HEK293T (cell line): ENCODE measurements around the gene BACE1-AS.
A peak's percentile ranks its signal among the peaks of the same experiment; 100 is the strongest.
"Not testable (repeated sequence)": the region's sequence is repeated elsewhere in the genome, so short reads cannot be mapped to it uniquely, and the experiment has no call there.

ENCODE experiments used
- CTCF ChIA-PET: fragments of 350-600 bp; formaldehyde crosslinking; extraction: SDS; loops from one replicate; lab custom pipeline; 2021; ENCODE audit warnings: antibody characterized with exemption, inconsistent platforms; lab: Yijun Ruan, JAX
- POLR2A ChIA-PET: fragments of 350-600 bp; formaldehyde crosslinking; extraction: SDS; loops from one replicate; lab custom pipeline; 2020; ENCODE audit warnings: antibody characterized with exemption, inconsistent platforms; lab: Yijun Ruan, JAX
- DNase-seq: peaks from one replicate; pipeline ENCODE4 v3.0.0; 2012; ENCODE audit warnings: mixed read lengths; ENCODE audit errors: extremely low spot score
- ARNT ChIP-seq: fragments of 450-650 bp; IDR thresholded peaks from 2 replicates; pipeline ENCODE4 v1.6.1; 2017; ENCODE audit warnings: mild to moderate bottlenecking
- BHLHE40 ChIP-seq: fragments of 450-650 bp; IDR thresholded peaks from 2 replicates; pipeline ENCODE4 v1.6.1; 2016; ENCODE audit warnings: mild to moderate bottlenecking, moderate library complexity, borderline replicate concordance
- CTBP1 ChIP-seq: fragments of 450-650 bp; IDR thresholded peaks from 2 replicates; pipeline ENCODE4 v1.6.1; 2016; ENCODE audit warnings: borderline replicate concordance
- ELF4 ChIP-seq: fragments of 450-650 bp; IDR thresholded peaks from 2 replicates; pipeline ENCODE4 v1.6.1; 2017; ENCODE audit warnings: antibody characterized with exemption
- FOXA1 ChIP-seq: fragments of 450-650 bp; IDR thresholded peaks from 2 replicates; pipeline ENCODE4 v1.6.1; 2016; ENCODE audit warnings: mild to moderate bottlenecking
- FOXK2 ChIP-seq: fragments of 450-650 bp; IDR thresholded peaks from 2 replicates; pipeline ENCODE4 v1.6.1; 2016; ENCODE audit warnings: mild to moderate bottlenecking
- FOXM1 ChIP-seq: fragments of 450-650 bp; IDR thresholded peaks from 2 replicates; pipeline ENCODE4 v1.6.1; 2017; ENCODE audit warnings: mild to moderate bottlenecking, borderline replicate concordance
- HDGF ChIP-seq: fragments of 450-650 bp; IDR thresholded peaks from 2 replicates; pipeline ENCODE4 v1.6.1; 2017; ENCODE audit warnings: antibody characterized with exemption, borderline replicate concordance
- L3MBTL2 ChIP-seq: fragments of 450-650 bp; conservative IDR thresholded peaks from 2 replicates; pipeline ENCODE4 v1.6.1; 2016; ENCODE audit warnings: mild to moderate bottlenecking
- LEF1 ChIP-seq: fragments of 450-650 bp; IDR thresholded peaks from 2 replicates; pipeline ENCODE4 v1.6.1; 2017; ENCODE audit warnings: mild to moderate bottlenecking, borderline replicate concordance
- NFRKB ChIP-seq: fragments of 450-650 bp; IDR thresholded peaks from 2 replicates; pipeline ENCODE4 v1.6.1; 2016; ENCODE audit warnings: mild to moderate bottlenecking, moderate library complexity
- PKNOX1 ChIP-seq: fragments of 450-650 bp; IDR thresholded peaks from 2 replicates; pipeline ENCODE4 v1.6.1; 2016
- SP1 ChIP-seq: fragments of 450-650 bp; IDR thresholded peaks from 2 replicates; pipeline ENCODE4 v1.6.1; 2017
- SUZ12 ChIP-seq: fragments of 450-650 bp; IDR thresholded peaks from 2 replicates; pipeline ENCODE4 v1.6.1; 2016; ENCODE audit warnings: mild to moderate bottlenecking
- TARDBP ChIP-seq: fragments of 450-650 bp; IDR thresholded peaks from 2 replicates; pipeline ENCODE4 v1.6.1; 2016
- ZNF384 ChIP-seq: fragments of 450-650 bp; IDR thresholded peaks from 2 replicates; pipeline ENCODE4 v1.6.1; 2016

Gene BACE1-AS

GRCh38 chr11:117316197-117316961 is 25.2 kb downstream of the BACE1-AS start, which contains the start of gene BACE1:
Gene BACE1, minus strand, starts transcription at chr11:117316256. Its CDS starts 461 bp downstream, at chr11:117315795.
- DNase-seq: peak; percentile 91
- TF ChIP-seq ELF4 (0 out of 2 replicates have a peak, but pooled peaks have one; percentile 25), L3MBTL2 (no peak), PKNOX1 (peak; percentile 64)
- ChIA-PET POLR2A (interaction anchor here (1.2 to 2.4 kb wide), 2 partner anchors 11 to 20 kb away, joined by 3 to 16 read pairs; partner anchors contain the start of gene CEP164), CTCF (interaction anchor here (1.2 kb wide), 1 partner anchor 20 kb away, joined by 3 read pairs; no protein-coding TSS in a partner anchor)

GRCh38 chr11:117318738-117319137 is 27.6 kb downstream of the BACE1-AS start:
- TF ChIP-seq SUZ12 (no peak), ARNT (no peak), SP1 (no peak), CTBP1 (no peak), HDGF (no peak), ZNF384 (no peak)
- ChIA-PET POLR2A (interaction anchor here (1.3 kb wide), 1 partner anchor 9 kb away, joined by 4 read pairs; the partner anchor contains the start of gene CEP164), CTCF (interaction anchor here (0.7 kb wide), 1 partner anchor 9 kb away, joined by 7 read pairs; the partner anchor contains the start of gene CEP164)
- DNase-seq: no peak

- DNase-seq: no peak
- CTCF ChIA-PET: interaction anchor here (0.7 kb wide), 1 partner anchor 9 kb away, joined by 7 read pairs; the partner anchor contains the start of gene CEP164
- POLR2A ChIA-PET: interaction anchor here (1.3 kb wide), 1 partner anchor 8 kb away, joined by 4 read pairs; the partner anchor contains the start of gene CEP164
- no peak for TF ChIP-seq SUZ12
- TF ChIP-seq FOXA1: no peak
- TF ChIP-seq SP1: no peak
- no peak for TF ChIP-seq FOXK2
- no peak for TF ChIP-seq TARDBP
- TF ChIP-seq NFRKB: no peak
- TF ChIP-seq ELF4: no peak
- TF ChIP-seq CTBP1: no peak
- no peak for TF ChIP-seq LEF1
- no peak for TF ChIP-seq PKNOX1
- TF ChIP-seq ARNT: no peak
- no peak for TF ChIP-seq BHLHE40
- TF ChIP-seq FOXM1: no peak
- no peak for TF ChIP-seq L3MBTL2
Measured at GRCh38 chr11:117319214-117319840, 28.2 kb downstream of the BACE1-AS start.

GRCh38 chr11:117327255-117327566 is 36.1 kb downstream of the BACE1-AS start:
- DNase-seq: not testable (repeated sequence)
- CTCF ChIA-PET: interaction anchor here (1.2 to 1.3 kb wide), 2 partner anchors 20 to 99 kb away, joined by 3 read pairs; no protein-coding TSS in a partner anchor
- TF ChIP-seq ZNF384: peak; percentile 59
- POLR2A ChIA-PET: interaction anchor here (1.0 to 1.9 kb wide), 2 partner anchors 8 to 11 kb away, joined by 4 to 16 read pairs; partner anchors contain the start of gene BACE1

- DNase-seq: peak; percentile 97
- CTCF ChIA-PET: interaction anchor here (0.5 to 1.3 kb wide), 4 partner anchors 9 to 102 kb away, joined by 3 to 7 read pairs (median 3); no protein-coding TSS in a partner anchor
- POLR2A ChIA-PET: interaction anchor here (1.0 to 1.9 kb wide), 5 partner anchors 9 to 95 kb away, joined by 4 to 16 read pairs (median 6); partner anchors contain the start of genes BACE1, PCSK7 and RNF214
- TF ChIP-seq TARDBP (no peak), SUZ12 (no peak), PKNOX1 (peak; percentile 93), ZNF384 (no peak), ARNT (no peak), ELF4 (peak; percentile 85), LEF1 (no peak), FOXK2 (no peak), FOXM1 (no peak), NFRKB (no peak), L3MBTL2 (peak; percentile 87), SP1 (no peak), HDGF (no peak), CTBP1 (no peak), FOXA1 (no peak), BHLHE40 (no peak)
Measured at GRCh38 chr11:117327567-117328374, 36.6 kb downstream of the BACE1-AS start, which contains the start of gene CEP164. Gene CEP164, plus strand, starts transcription at chr11:117327854. Its CDS starts 10,733 bp downstream, at chr11:117338587.
